Stromal cell of bone marrow (primary cell): ENCODE measurements around the gene DVL2.

ENCODE experiments used
- DNase-seq: peaks from one replicate; pipeline ENCODE4 v3.0.0-alpha.2; 2012; ENCODE audit warnings: low read depth

The DVL2 gene

GRCh38 chr17:7237761-7238419 lies 3.6 kb upstream of the DVL2 start:
- no peak for DNase-seq

- no peak for DNase-seq
Observed at GRCh38 chr17:7237266-7237760, 3.0 kb upstream of the DVL2 start.

GRCh38 chr17:7236808-7237207 lies 2.5 kb upstream of the DVL2 start:
- no peak for DNase-seq

- DNase-seq = no peak
Observed at GRCh38 chr17:7235693-7236665, 1.7 kb upstream of the DVL2 start.

GRCh38 chr17:7233701-7234082 lies 625 bp downstream of the DVL2 start:
- DNase-seq = no peak

GRCh38 chr17:7232114-7232513 lies 2.2 kb downstream of the DVL2 start:
- DNase-seq = no peak

- DNase-seq = no peak
Observed at GRCh38 chr17:7229504-7229903, 4.8 kb downstream of the DVL2 start.

GRCh38 chr17:7228920-7229319 lies 5.4 kb downstream of the DVL2 start:
- no peak for DNase-seq

- no peak for DNase-seq
Observed at GRCh38 chr17:7226721-7227710, 7.3 kb downstream of the DVL2 start.

- DNase-seq = no peak
Observed at GRCh38 chr17:7225711-7226331, 8.5 kb downstream of the DVL2 start.

GRCh38 chr17:7224661-7225111 lies 9.6 kb downstream of the DVL2 start:
- no peak for DNase-seq

- DNase-seq = no peak
Observed at GRCh38 chr17:7224110-7224509, 10.2 kb downstream of the DVL2 start.

- DNase-seq = no peak
Observed at GRCh38 chr17:7223375-7223774, 10.9 kb downstream of the DVL2 start.

- DNase-seq = no peak
Observed at GRCh38 chr17:7222972-7223292, 11.4 kb downstream of the DVL2 start.

GRCh38 chr17:7222093-7222971 lies 12.0 kb downstream of the DVL2 start:
- DNase-seq = no peak

- no peak for DNase-seq
Observed at GRCh38 chr17:7221278-7222092, 12.8 kb downstream of the DVL2 start.

- no peak for DNase-seq
Observed at GRCh38 chr17:7220593-7221277, 13.6 kb downstream of the DVL2 start.

- peak; percentile 84 for DNase-seq
Observed at GRCh38 chr17:7219812-7220592, 14.3 kb downstream of the DVL2 start, which contains the start of the genes ACADVL and DLG4. Gene ACADVL (plus strand): TSS chr17:7219938. CDS start chr17:7219985, 47 bp downstream. Gene DLG4 (minus strand): TSS chr17:7219836.
